ENCODE data around the gene GTF3A.
A peak's percentile ranks its signal among the peaks of the same experiment; 100 is the strongest.

Gene GTF3A

GRCh38 chr13:27404680-27405079 lies 19.7 kb upstream of the GTF3A start:
- DNase-seq (ENCODE audit: low read depth in 3 of 3, low spot score in 1 of 3), result no peak

GRCh38 chr13:27405546-27406134 lies 18.8 kb upstream of the GTF3A start:
- no peak for DNase-seq (ENCODE audit: low read depth in 3 of 3, low spot score in 1 of 3)

- DNase-seq (ENCODE audit: low read depth in 3 of 3, low spot score in 1 of 3), result peak in 1 of 3 donors; percentile 17
These were observed 18.1 kb upstream of the GTF3A start for GRCh38 chr13:27406178-27406939.

GRCh38 chr13:27408074-27408473 lies 16.3 kb upstream of the GTF3A start:
- DNase-seq (ENCODE audit: low read depth in 3 of 3, low spot score in 1 of 3), result no peak

GRCh38 chr13:27409013-27409412 lies 15.4 kb upstream of the GTF3A start:
- no peak for DNase-seq (ENCODE audit: low read depth in 3 of 3, low spot score in 1 of 3)

GRCh38 chr13:27411341-27411740 lies 13.1 kb upstream of the GTF3A start:
- no peak for DNase-seq (ENCODE audit: low read depth in 3 of 3, low spot score in 1 of 3)

- DNase-seq (ENCODE audit: low read depth in 3 of 3, low spot score in 1 of 3), result no peak
These were observed 9.3 kb upstream of the GTF3A start for GRCh38 chr13:27415116-27415515.

GRCh38 chr13:27419328-27419727 lies 5.1 kb upstream of the GTF3A start:
- DNase-seq (ENCODE audit: low read depth in 3 of 3, low spot score in 1 of 3), result no peak

GRCh38 chr13:27421101-27421871 lies 3.1 kb upstream of the GTF3A start:
- DNase-seq (ENCODE audit: low read depth in 3 of 3, low spot score in 1 of 3), result no peak

- no peak for DNase-seq (ENCODE audit: low read depth in 3 of 3, low spot score in 1 of 3)
These were observed 1.1 kb upstream of the GTF3A start for GRCh38 chr13:27423333-27423732.

- DNase-seq (ENCODE audit: low read depth in 3 of 3, low spot score in 1 of 3), result no peak
These were observed 919 bp downstream of the GTF3A start for GRCh38 chr13:27425158-27425917.

- DNase-seq (ENCODE audit: low read depth in 3 of 3, low spot score in 1 of 3), result peak; percentile 36 to 55 (median 49)
These were observed 1.7 kb downstream of the GTF3A start for GRCh38 chr13:27425918-27426630.

- no peak for DNase-seq (ENCODE audit: low read depth in 3 of 3, low spot score in 1 of 3)
These were observed 3.2 kb downstream of the GTF3A start for GRCh38 chr13:27427641-27428040.

- DNase-seq (ENCODE audit: low read depth in 3 of 3, low spot score in 1 of 3), result no peak
These were observed 3.7 kb downstream of the GTF3A start for GRCh38 chr13:27428160-27428559.

- DNase-seq (ENCODE audit: low read depth in 3 of 3, low spot score in 1 of 3), result no peak
These were observed 7.8 kb downstream of the GTF3A start for GRCh38 chr13:27432180-27432579.

- DNase-seq (ENCODE audit: low read depth in 3 of 3, low spot score in 1 of 3), result no peak
These were observed 8.3 kb downstream of the GTF3A start for GRCh38 chr13:27432611-27433210.

- DNase-seq (ENCODE audit: low read depth in 3 of 3, low spot score in 1 of 3), result no peak
These were observed 12.7 kb downstream of the GTF3A start for GRCh38 chr13:27437126-27437525.

- no peak for DNase-seq (ENCODE audit: low read depth in 3 of 3, low spot score in 1 of 3)
These were observed 16.0 kb downstream of the GTF3A start for GRCh38 chr13:27440408-27440807.

- no peak for DNase-seq (ENCODE audit: low read depth in 3 of 3, low spot score in 1 of 3)
These were observed 17.7 kb downstream of the GTF3A start for GRCh38 chr13:27442071-27442647.

GRCh38 chr13:27442797-27443196 lies 18.4 kb downstream of the GTF3A start:
- no peak for DNase-seq (ENCODE audit: low read depth in 3 of 3, low spot score in 1 of 3)

Measured in stimulated activated CD4-positive, alpha-beta T cell treated with anti-CD3 and anti-CD28 coated beads, TNF-alpha, amount 100 ng/mL, for 1 hour (primary cell).